Thoracic aorta (tissue), 2 donors: Measurements from ENCODE around the gene AGPAT3. TPM values are rescaled to one million over a fixed set of nuclear protein-coding genes. Genes with fewer than 3 reads are reported as not detected.
A peak's percentile ranks its signal among the peaks of the same experiment; 100 is the strongest.

Experiments used
- ATAC-seq: fragments of 150-250 bp; one replicate; pipeline ENCODE4 v1.8.0; 2017; ENCODE audit warnings: low read depth; ENCODE audit not compliant: insufficient number of reproducible peaks, low FRiP score
- DNase-seq: peaks from one replicate; pipeline ENCODE4 v3.0.0-alpha.2; 2020; ENCODE audit warnings: low spot score
- H3K27ac ChIP-seq, 2 donors: fragments of 200-600 bp; sonication (generic); 1 replicate in 1 of 2; 2 replicates in 1 of 2; pipeline ENCODE4 v1.5.1; 2016; ENCODE audit warnings: mild to moderate bottlenecking in 2 of 2, moderate library complexity in 2 of 2
- H3K27me3 ChIP-seq: fragments of 200-600 bp; sonication (generic); replicated peaks from 2 replicates; pipeline ENCODE4 v1.6.0; 2016; ENCODE audit warnings: mild to moderate bottlenecking; ENCODE audit not compliant: insufficient read depth
- H3K36me3 ChIP-seq: fragments of 200-600 bp; sonication (generic); one replicate; pipeline ENCODE4 v1.5.1; 2016
- H3K4me1 ChIP-seq, 2 donors: fragments of 200-600 bp; sonication (generic); 1 replicate in 1 of 2; 2 replicates in 1 of 2; pipeline versions ENCODE4 v1.5.1 to v1.6.0; 2016; ENCODE audit warnings: low read depth in 2 of 2, mild to moderate bottlenecking in 1 of 2; ENCODE audit not compliant: control insufficient read depth in 1 of 2
- H3K4me3 ChIP-seq: fragments of 200-600 bp; sonication (generic); 2 replicates; pipeline ENCODE4 v1.5.1; 2016; ENCODE audit warnings: mild to moderate bottlenecking
- H3K9me3 ChIP-seq: fragments of 200-600 bp; sonication (generic); 2 replicates; pipeline ENCODE4 v1.5.1; 2016
- total RNA-seq, 2 donors: library from RNA; depleted of rRNA; stranded (reverse); fragments of >200 nt; gene quantifications; one replicate each; pipeline versions ENCODE4 v1.1.0 to v1.2.3, GENCODE V29; 2016
- TF ChIP-seq, protein P1 (sequence below): fragments of 200-600 bp; sonication (generic); IDR thresholded peaks from one replicate; pipeline ENCODE4 v1.5.1; 2019; ENCODE audit warnings: antibody characterized with exemption

AGPAT3 gene, protein sequence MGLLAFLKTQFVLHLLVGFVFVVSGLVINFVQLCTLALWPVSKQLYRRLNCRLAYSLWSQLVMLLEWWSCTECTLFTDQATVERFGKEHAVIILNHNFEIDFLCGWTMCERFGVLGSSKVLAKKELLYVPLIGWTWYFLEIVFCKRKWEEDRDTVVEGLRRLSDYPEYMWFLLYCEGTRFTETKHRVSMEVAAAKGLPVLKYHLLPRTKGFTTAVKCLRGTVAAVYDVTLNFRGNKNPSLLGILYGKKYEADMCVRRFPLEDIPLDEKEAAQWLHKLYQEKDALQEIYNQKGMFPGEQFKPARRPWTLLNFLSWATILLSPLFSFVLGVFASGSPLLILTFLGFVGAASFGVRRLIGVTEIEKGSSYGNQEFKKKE
- 10 to 100 TPM; 32.8 to 37.9 TPM for total RNA-seq

DNA sequence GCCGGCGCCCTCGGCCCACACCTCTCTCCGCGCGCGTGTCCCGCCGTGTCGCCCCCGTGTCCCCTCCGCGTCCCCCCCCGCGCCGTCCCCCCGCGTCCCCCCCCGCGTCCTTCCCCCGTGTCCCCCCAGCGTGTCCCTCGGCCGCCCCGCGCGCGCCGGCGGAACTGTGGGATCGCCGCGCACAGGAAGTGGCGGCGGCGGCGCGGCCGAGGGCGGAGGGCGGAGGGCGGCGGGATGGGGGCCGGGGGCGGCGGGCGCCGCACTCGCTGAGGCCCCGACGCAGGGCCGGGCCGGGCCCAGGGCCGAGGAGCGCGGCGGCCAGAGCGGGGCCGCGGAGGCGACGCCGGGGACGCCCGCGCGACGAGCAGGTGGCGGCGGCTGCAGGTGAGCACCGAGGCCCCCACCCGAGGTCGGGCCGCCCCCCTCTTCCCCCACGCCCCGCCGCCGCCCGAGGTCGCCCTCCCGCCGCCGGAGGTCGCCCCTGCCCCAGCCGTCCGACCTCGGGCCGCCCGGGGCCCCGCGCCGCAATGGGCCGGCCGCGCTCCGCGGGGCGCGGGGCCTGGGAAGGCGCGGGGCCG, at the start of gene AGPAT3:
TSS of gene AGPAT3 (plus strand) at position 262 of the 578 bp plus-strand sequence. CDS start 94,459 bp downstream, outside the sequence.
- H3K27ac ChIP-seq, result peak within 1 kb of the TSS; percentile 69 to 71
- no peaks in the 10 kb centered on the region for H3K36me3 ChIP-seq
- peak within 1 kb of the TSS; percentile 97 for H3K4me3 ChIP-seq
- no peaks in the 10 kb centered on the region for H3K27me3 ChIP-seq
- no peaks in the 10 kb centered on the region for H3K9me3 ChIP-seq
- no peak for DNase-seq
- TF ChIP-seq, protein P1, sequence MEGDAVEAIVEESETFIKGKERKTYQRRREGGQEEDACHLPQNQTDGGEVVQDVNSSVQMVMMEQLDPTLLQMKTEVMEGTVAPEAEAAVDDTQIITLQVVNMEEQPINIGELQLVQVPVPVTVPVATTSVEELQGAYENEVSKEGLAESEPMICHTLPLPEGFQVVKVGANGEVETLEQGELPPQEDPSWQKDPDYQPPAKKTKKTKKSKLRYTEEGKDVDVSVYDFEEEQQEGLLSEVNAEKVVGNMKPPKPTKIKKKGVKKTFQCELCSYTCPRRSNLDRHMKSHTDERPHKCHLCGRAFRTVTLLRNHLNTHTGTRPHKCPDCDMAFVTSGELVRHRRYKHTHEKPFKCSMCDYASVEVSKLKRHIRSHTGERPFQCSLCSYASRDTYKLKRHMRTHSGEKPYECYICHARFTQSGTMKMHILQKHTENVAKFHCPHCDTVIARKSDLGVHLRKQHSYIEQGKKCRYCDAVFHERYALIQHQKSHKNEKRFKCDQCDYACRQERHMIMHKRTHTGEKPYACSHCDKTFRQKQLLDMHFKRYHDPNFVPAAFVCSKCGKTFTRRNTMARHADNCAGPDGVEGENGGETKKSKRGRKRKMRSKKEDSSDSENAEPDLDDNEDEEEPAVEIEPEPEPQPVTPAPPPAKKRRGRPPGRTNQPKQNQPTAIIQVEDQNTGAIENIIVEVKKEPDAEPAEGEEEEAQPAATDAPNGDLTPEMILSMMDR, result no peak
- peaks cover 5 to 28% of the 10 kb centered on the region in 2 donors for H3K4me1 ChIP-seq
- no peak for ATAC-seq

DNA sequence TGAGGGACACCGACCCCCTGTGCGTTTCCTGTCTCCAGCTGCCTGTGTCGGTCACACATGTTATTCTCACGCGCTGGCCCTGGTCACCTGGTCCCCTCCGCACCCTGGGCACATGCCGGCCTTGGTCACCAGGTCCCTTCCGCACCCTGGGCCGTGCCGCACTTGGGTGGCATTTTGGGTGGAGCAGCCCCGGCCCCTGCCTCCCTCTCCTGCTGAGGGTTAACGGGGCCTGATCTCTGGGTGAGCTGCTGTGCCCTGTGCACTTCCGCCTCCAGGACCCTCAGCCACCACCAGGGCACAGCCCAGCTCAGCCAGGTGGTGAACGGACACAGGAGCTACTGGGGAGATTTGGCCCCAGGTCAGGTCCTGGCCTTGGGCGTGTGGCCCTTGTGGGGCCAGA, 49.0 kb upstream of the AGPAT3 start:
- H3K36me3 ChIP-seq, result no peaks in the 10 kb centered on the region
- no peak overlapping the region for H3K27ac ChIP-seq
- H3K4me3 ChIP-seq, result no peak overlapping the region
- H3K27me3 ChIP-seq, result no peaks in the 10 kb centered on the region
- H3K4me1 ChIP-seq, result peaks cover 0 to 14% of the 10 kb centered on the region in 2 donors
- TF ChIP-seq, protein P1, result no peak
- no peak for DNase-seq
- no peaks in the 10 kb centered on the region for H3K9me3 ChIP-seq
- ATAC-seq, result no peak

DNA sequence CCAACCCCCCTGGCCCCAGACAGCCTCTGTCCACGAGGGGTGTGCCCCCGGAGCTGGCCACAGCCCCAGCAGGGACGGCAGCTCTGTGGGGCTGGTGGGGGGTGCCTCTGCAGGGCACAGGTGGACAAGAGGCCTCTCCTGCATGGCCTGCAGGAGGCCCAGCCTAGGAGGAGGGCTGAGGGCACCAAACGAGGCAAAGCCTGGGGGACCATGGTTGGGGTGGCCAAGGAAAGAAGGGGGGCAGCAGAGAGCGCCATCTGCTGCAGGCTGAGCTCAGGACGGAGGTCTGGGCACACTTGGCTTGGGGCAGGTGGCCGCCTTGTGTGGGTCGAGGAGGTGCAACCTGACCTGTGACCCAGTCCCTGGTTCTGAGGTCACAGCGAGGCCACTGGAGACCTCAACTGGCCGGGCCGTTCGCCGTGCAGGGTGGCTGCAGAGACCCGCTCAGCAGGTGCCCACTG, 48.4 kb upstream of the AGPAT3 start:
- Histone ChIP-seq H3K27me3 (no peaks in the 10 kb centered on the region), H3K9me3 (no peaks in the 10 kb centered on the region), H3K27ac (no peak overlapping the region), H3K4me1 (peaks cover 0 to 8% of the 10 kb centered on the region in 2 donors), H3K4me3 (no peak overlapping the region), H3K36me3 (no peaks in the 10 kb centered on the region)
- DNase-seq (no peak), ATAC-seq (no peak)
- TF ChIP-seq, protein P1, result no peak

DNA sequence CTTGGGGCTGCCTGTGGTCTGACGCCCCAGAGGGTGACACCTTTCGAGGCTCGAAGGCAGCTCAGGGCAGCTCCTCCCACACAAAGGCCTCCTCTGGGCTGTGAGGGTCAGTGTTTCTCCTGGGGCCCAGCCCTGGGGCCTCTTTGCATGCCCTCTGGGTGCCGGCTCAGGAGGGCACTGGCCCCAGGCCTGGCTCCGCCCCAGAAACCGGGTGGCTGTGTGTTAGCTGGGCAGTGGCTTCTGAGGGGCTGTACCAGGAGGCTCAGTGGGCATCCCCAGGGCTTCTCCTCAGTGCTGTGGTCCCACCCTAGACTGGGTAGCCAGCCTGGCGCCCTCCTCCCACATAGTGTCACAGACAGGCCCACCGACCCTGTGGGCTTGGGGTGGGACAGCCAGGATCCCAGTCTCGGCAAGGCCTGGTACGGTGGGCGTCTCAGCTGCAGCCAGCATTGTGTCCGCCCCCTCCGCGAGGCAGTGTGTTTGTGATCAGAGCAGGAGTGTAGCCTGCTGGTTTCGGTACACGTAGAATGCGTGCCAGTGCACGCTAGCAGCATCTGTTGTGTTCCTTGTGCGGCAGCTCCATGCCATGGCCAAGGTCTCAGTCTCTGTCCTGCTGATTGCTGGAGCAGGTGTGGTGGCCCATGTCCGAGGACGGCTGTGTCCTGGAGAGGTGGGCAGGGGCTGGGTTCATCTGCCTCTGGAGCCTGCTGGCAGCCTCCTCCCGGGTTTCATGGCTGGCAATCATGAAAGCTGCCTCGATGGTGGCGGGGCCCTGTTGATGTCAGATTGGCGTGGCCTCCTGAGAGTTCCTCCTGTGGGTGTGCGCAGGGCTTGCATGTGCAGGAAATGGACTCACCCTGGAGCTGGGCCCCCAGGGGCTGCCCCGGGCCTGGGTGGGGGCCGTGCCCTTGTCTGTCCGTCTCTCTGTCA, 47.6 kb upstream of the AGPAT3 start:
- Histone ChIP-seq H3K27me3 (no peaks in the 10 kb centered on the region), H3K36me3 (no peaks in the 10 kb centered on the region), H3K4me3 (no peak overlapping the region), H3K4me1 (peaks cover 0 to 3% of the 10 kb centered on the region in 2 donors), H3K27ac (no peak overlapping the region), H3K9me3 (no peaks in the 10 kb centered on the region)
- TF ChIP-seq, protein P1, result no peak
- DNase-seq, result no peak
- ATAC-seq, result no peak

DNA sequence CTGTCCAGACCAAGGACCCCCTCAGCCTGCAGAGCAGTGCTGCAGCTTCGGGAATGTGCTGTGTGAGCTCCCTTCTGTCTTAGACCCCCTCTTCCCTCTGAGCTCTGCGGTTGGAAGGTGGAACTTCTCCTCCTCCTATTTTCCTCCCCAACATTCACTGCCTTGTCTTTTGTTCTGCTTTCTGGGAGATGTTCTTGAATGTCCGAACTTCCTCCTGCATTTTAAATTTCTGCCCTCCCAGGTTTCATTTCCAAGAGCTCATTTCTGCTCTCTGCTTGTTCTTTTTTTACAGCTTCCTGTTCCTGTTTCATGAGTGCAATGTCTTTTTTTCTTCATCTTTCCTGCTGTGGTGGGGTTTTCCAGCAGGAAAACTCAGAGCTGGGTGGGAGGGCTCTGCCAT, 46.3 kb upstream of the AGPAT3 start:
- Histone ChIP-seq H3K4me1 (no peaks in the 10 kb centered on the region), H3K27ac (no peak overlapping the region)

More for the DNA sequence above, 46.3 kb upstream of the AGPAT3 start:
- DNase-seq (no peak), ATAC-seq (no peak)
- TF ChIP-seq, protein P1, result no peak
- Histone ChIP-seq H3K4me3 (no peak overlapping the region), H3K36me3 (no peaks in the 10 kb centered on the region), H3K27me3 (no peaks in the 10 kb centered on the region), H3K9me3 (no peaks in the 10 kb centered on the region)
